Mucosa of descending colon (tissue), 3 donors: ENCODE data around the gene PCBP3. TPM values are rescaled to one million over a fixed set of nuclear protein-coding genes. Genes with fewer than 3 reads are reported as not detected.

Source experiments
- ATAC-seq: fragments of 200-7000 bp; cut with Tn5 transposase; one replicate; pipeline ENCODE4 v1.9.1; 2020; ENCODE audit warnings: mild to moderate bottlenecking, moderate library complexity
- DNase-seq, 3 donors: peaks; one replicate each; pipeline ENCODE4 v3.0.0-alpha.2; 2020
- H3K36me3 ChIP-seq: fragments of 200-600 bp; one replicate; pipeline ENCODE4 v1.8.0; 2021; ENCODE audit warnings: low read depth, mild to moderate bottlenecking
- H3K4me1 ChIP-seq: fragments of 200-600 bp; one replicate; pipeline ENCODE4 v1.8.0; 2021; ENCODE audit warnings: low read depth, mild to moderate bottlenecking
- H3K4me3 ChIP-seq: fragments of 200-600 bp; one replicate; pipeline ENCODE4 v1.8.0; 2021; ENCODE audit warnings: mild to moderate bottlenecking
- H3K9me3 ChIP-seq: fragments of 200-600 bp; one replicate; pipeline ENCODE4 v1.8.0; 2021; ENCODE audit warnings: mild to moderate bottlenecking
- CTCF ChIP-seq: fragments of 200-600 bp; IDR thresholded peaks from one replicate; pipeline ENCODE4 v1.8.0; 2022; ENCODE audit warnings: antibody characterized with exemption, mild to moderate bottlenecking
- intact Hi-C, 2 donors: fragments of 100-400 bp; cut with DNase I in 1 of 2; cut with micrococcal nuclease in 1 of 2; formaldehyde crosslinking; loops; one replicate each; pipeline versions ENCODE4 v1.11.0 to v1.11.1; 2022; cut with DNase I, micrococcal nuclease
- total RNA-seq, 3 donors: library from RNA; stranded (reverse); fragmentation: NEBNext Ultra II Directional in 2 of 3; extraction: Animal tissue kit (Norgen Biotek cat#: 25700) in 2 of 3; gene quantifications; one replicate each; pipeline versions ENCODE4 v1.2.1 to v1.2.4, GENCODE V29; 2021 to 2023
- donor health status: DM: no; HTN: no; CAD: no; lungs with moderate emphysema.
- donor health status: DM: no; HTN: no; CAD: no.
- donor health status: DM: no; HTN: yes; CAD: no.

Gene PCBP3
- total RNA-seq, 3 donors from 2014 or later, result 4.5 to 18.4 (median 7.6) TPM

- no peak for DNase-seq
- TF ChIP-seq CTCF, result no peak
- H3K9me3 ChIP-seq, result no peaks in the 10 kb centered on the region
- intact Hi-C loops, result no loop called here
- H3K4me1 ChIP-seq, result no peaks in the 10 kb centered on the region
- H3K4me3 ChIP-seq, result no peak overlapping the region
- no peak for ATAC-seq
- H3K36me3 ChIP-seq, result no peaks in the 10 kb centered on the region
These were observed 173.8 kb downstream of the PCBP3 start for GRCh38 chr21:45817345-45817744.

GRCh38 chr21:45818276-45818903 is 174.9 kb downstream of the PCBP3 start:
- no peaks in the 10 kb centered on the region for H3K4me1 ChIP-seq
- no peak overlapping the region for H3K4me3 ChIP-seq
- no peaks in the 10 kb centered on the region for H3K36me3 ChIP-seq
- intact Hi-C loops, result no loop called here
- DNase-seq (no peak), ATAC-seq (no peak)
- no peak for TF ChIP-seq CTCF
- no peaks in the 10 kb centered on the region for H3K9me3 ChIP-seq

GRCh38 chr21:45818904-45819285 is 175.4 kb downstream of the PCBP3 start:
- intact Hi-C loops, result no loop called here
- DNase-seq, result no peak

GRCh38 chr21:45819478-45820170 is 176.1 kb downstream of the PCBP3 start:
- DNase-seq (no peak), ATAC-seq (no peak)
- no peak for TF ChIP-seq CTCF
- intact Hi-C loops, result loop anchor here in 1 of 2 donors (10.0 kb wide), 1 partner anchor 265 kb away; no protein-coding TSS in a partner anchor
- H3K4me3 ChIP-seq, result no peak overlapping the region
- H3K4me1 ChIP-seq, result no peaks in the 10 kb centered on the region
- no peaks in the 10 kb centered on the region for H3K36me3 ChIP-seq
- H3K9me3 ChIP-seq, result no peaks in the 10 kb centered on the region

More at GRCh38 chr21:45818904-45819285, 175.4 kb downstream of the PCBP3 start:
- Histone ChIP-seq H3K4me1 (no peaks in the 10 kb centered on the region), H3K4me3 (no peak overlapping the region), H3K9me3 (no peaks in the 10 kb centered on the region), H3K36me3 (no peaks in the 10 kb centered on the region)
- peak; percentile 38 for ATAC-seq
- no peak for TF ChIP-seq CTCF

GRCh38 chr21:45820171-45821091 is 176.9 kb downstream of the PCBP3 start:
- Histone ChIP-seq H3K4me1 (no peaks in the 10 kb centered on the region), H3K4me3 (no peak overlapping the region), H3K9me3 (no peaks in the 10 kb centered on the region), H3K36me3 (no peaks in the 10 kb centered on the region)
- intact Hi-C loops, result loop anchor here in 1 of 2 donors (10.0 kb wide), 1 partner anchor 266 kb away; no protein-coding TSS in a partner anchor
- TF ChIP-seq CTCF, result peak; percentile 78
- DNase-seq, result peak; percentile 74 to 83 (median 82)
- peak; percentile 89 for ATAC-seq
